HG02678 (cell line): ENCODE results near the gene ZBTB44.
"Not testable (repeated sequence)": the region's sequence is repeated elsewhere in the genome, so short reads cannot be mapped to it uniquely, and the experiment has no call there.

ENCODE experiments used
- ATAC-seq: cut with Tn5 transposase; IDR thresholded peaks from one replicate; pipeline ENCODE4 v1.9.1; 2021; ENCODE audit warnings: mild to moderate bottlenecking, moderate library complexity; ENCODE audit not compliant: unreplicated experiment

The ZBTB44 gene

GRCh38 chr11:130251763-130252162, 63.0 kb downstream of the ZBTB44 start:
- not testable (repeated sequence) for ATAC-seq

- ATAC-seq = not testable (repeated sequence)
Observed at GRCh38 chr11:130249929-130250328, 64.8 kb downstream of the ZBTB44 start.

- ATAC-seq = no peak
Observed at GRCh38 chr11:130249371-130249770, 65.3 kb downstream of the ZBTB44 start.

- no peak for ATAC-seq
Observed at GRCh38 chr11:130247319-130247718, 67.4 kb downstream of the ZBTB44 start.

GRCh38 chr11:130246738-130247137, 68.0 kb downstream of the ZBTB44 start:
- ATAC-seq = no peak

- no peak for ATAC-seq
Observed at GRCh38 chr11:130246270-130246669, 68.4 kb downstream of the ZBTB44 start.

- not testable (repeated sequence) for ATAC-seq
Observed at GRCh38 chr11:130245375-130245774, 69.3 kb downstream of the ZBTB44 start.

- ATAC-seq = no peak
Observed at GRCh38 chr11:130244848-130245247, 69.9 kb downstream of the ZBTB44 start.

- ATAC-seq = peak; percentile 91
Observed at GRCh38 chr11:130243816-130244215, 70.9 kb downstream of the ZBTB44 start.

- ATAC-seq = no peak
Observed at GRCh38 chr11:130241713-130242112, 73.0 kb downstream of the ZBTB44 start.

- ATAC-seq = no peak
Observed at GRCh38 chr11:130237282-130238006, 77.3 kb downstream of the ZBTB44 start.

GRCh38 chr11:130234315-130234714, 80.4 kb downstream of the ZBTB44 start:
- ATAC-seq = no peak

- ATAC-seq = not testable (repeated sequence)
Observed at GRCh38 chr11:130233888-130234287, 80.8 kb downstream of the ZBTB44 start.

GRCh38 chr11:130233486-130233885, 81.2 kb downstream of the ZBTB44 start:
- ATAC-seq = not testable (repeated sequence)

GRCh38 chr11:130227373-130227772, 87.3 kb downstream of the ZBTB44 start:
- no peak for ATAC-seq

- ATAC-seq = no peak
Observed at GRCh38 chr11:130223291-130223971, 91.3 kb downstream of the ZBTB44 start.

GRCh38 chr11:130220311-130221035, 94.2 kb downstream of the ZBTB44 start:
- no peak for ATAC-seq

GRCh38 chr11:130219148-130219547, 95.6 kb downstream of the ZBTB44 start:
- ATAC-seq = no peak

GRCh38 chr11:130218501-130219070, 96.1 kb downstream of the ZBTB44 start:
- ATAC-seq = no peak

GRCh38 chr11:130217133-130218031, 97.3 kb downstream of the ZBTB44 start:
- no peak for ATAC-seq
